GM18526 (cell line): Measurements from ENCODE around the gene PRDM2.

Experiments used
- POLR2A ChIP-seq: IDR thresholded peaks from 3 replicates; pipeline ENCODE4 v1.6.1; 2011; ENCODE audit not compliant: insufficient read length; ENCODE audit errors: extremely low read depth

Gene PRDM2

DNA sequence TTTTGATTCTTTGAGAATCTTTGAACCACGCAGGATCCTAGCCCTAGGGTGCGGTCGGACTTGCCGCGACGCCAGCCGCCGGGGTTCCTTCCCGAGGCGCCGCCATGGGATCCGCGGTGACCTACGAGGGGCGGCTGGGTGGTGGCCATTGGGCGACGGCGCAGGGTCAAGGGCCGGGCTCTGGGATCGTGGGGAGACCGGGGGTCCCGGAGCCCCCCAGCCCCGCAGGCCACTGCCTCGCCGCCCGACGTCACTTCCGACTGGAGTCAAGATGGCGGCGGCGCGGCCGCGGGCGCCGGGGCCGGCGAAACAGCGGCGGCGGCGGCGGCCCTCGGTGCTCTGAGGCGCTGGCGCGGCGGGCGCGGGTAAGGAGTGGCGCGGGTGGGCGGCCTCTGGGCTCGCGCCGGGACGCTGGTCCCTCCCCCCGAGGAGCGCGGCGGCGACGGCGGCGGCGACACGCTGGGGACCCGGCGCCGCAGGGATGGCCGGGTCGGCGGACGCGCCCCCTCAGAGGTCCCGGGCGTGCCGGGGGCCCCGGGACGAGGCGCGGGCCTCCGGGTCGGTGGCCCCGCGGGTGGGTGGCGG lies at the start of gene PRDM2:
Gene PRDM2 (plus strand): TSS at position 253 of the 585 bp plus-strand sequence. CDS start 15,418 bp downstream, outside the sequence.
- TF ChIP-seq POLR2A: peak; percentile 76

- TF ChIP-seq POLR2A: no peak
Observed at GRCh38 chr1:13651279-13651678, 48.7 kb upstream of the PRDM2 start.

DNA sequence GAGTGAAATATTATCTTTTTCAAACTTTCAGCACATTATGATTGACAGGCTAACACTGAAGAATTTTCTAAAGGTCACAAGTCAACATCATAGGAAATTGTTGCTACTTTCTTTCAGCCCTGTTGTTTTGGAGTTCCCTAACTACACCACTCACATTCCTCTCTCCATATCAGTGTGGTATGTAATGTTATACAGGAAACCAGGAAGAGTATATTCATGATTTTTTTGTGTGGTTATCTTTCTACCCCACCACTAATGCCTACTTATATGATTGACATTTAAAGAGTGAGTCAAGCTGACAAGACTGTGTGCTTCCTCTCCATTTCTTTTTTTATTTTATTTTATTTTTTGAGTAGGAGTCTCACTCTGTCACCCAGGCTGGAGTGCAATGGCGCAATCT lies 47.8 kb upstream of the PRDM2 start:
- TF ChIP-seq POLR2A: no peak

DNA sequence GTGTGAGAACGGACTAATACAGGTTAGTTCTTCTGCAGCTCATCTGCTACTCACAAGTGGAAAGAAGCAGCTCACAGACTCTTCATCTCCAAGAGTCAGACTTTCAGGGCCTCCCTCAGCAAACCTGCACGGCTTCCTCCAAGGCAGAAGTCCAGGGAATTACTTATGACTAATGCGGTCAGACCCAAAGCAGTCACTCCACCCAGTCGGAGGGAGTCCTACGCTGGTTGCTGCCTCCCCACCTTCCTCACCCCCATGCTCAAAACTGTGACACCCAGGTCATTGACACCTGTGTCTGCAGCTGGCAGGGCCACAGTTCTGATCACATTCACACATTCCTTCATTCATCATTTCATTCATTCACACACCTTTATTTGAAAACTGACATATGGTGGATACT lies 38.4 kb upstream of the PRDM2 start:
- TF ChIP-seq POLR2A: no peak

DNA sequence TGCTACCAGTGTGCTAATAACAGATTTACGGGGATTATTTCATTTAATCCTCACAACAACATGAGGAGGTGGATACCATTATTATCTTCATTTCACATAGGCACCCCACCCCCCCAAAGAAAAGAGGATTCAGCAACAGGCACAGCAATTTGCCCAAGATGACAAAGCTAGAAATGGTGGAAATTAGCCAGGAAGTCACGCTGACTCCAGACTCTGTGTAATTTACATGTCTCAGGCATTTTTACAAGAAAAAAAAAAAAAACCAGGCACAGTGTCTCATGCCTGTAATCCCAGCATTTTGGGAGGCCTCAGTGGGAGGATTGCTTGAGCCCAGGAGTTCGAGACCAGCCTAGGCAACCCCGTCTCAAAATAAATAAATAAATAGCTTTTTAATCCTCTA lies 37.5 kb upstream of the PRDM2 start:
- no peak for TF ChIP-seq POLR2A

DNA sequence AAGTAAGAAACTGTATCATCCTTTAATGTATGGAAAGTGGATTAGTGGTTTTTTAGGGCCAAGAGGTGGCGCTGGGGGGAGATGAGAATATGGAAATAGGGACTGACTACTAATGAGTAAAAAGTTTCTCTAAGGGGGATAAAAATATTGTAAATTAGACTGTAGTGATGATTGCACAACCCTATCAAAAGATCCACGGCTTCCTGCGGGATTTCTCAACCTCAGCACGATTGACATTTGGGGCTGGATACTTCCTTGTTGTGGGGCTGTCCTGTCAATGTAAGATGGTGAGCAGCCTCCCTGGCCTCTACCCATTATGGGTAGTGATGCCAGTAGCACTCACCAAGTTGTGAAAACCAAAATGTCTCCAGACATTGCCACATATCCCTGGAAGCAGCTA lies 36.0 kb upstream of the PRDM2 start:
- TF ChIP-seq POLR2A: no peak

- no peak for TF ChIP-seq POLR2A
Observed at GRCh38 chr1:13664451-13664850, 35.5 kb upstream of the PRDM2 start.

DNA sequence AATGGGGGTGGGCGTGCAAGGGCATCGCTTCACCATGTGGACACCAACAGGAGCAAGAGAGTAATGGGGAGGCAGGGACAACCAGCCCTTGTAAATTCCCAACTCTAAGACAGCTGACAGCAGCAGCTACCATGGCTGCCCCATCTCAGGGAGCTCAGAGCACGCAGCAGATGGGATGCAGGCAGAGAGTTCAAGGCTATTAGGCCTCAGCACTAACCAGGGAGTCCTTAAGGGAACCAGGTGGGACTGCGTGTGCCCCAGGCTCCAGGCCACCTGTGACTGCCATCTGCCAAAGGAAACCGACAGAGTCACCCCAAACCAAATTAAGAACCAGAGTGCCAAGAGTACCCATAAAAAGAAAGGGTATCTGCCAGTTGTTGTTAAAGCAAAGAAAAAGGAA lies 33.7 kb upstream of the PRDM2 start:
- no peak for TF ChIP-seq POLR2A

DNA sequence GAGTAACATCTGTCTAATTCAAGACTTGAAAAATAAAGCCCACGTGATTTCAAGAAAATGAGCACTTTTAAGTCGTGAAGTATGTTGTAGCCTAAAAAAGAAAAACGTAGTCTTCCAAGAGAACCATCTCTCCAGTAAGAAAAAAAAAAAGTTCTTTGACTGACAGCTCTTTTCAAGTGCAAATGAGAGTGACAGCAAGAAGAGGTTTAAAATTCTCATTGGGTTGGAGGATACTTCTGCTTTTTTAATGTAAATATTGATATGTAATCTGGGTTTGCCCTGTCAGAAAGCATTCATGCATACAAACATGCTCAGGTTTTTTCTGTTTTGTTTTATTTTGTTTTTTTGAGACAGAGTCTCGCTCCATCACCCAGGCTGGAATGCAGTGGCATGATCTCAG lies 32.3 kb upstream of the PRDM2 start:
- TF ChIP-seq POLR2A: no peak

DNA sequence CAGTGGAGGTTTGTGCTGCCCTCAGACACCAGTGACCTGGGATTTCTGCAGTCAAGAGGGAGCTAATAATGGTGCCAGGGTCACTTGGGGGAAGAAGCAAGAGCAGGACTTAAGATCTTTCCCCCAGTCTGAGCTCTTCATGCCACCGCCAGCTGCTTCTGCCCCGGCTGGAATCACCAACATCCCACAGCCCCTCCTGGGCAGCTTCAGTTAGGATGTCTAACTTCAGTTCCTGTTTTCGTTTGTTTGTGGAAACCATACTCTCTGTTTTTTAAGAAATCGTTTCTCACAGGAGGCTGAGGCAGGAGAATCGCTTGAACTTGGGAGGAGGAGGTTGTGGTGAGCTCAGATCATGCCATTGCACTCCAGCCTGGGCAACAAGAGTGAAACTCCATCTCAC lies 25.6 kb upstream of the PRDM2 start:
- no peak for TF ChIP-seq POLR2A

GRCh38 chr1:13675151-13675651 lies 24.8 kb upstream of the PRDM2 start:
- no peak for TF ChIP-seq POLR2A

DNA sequence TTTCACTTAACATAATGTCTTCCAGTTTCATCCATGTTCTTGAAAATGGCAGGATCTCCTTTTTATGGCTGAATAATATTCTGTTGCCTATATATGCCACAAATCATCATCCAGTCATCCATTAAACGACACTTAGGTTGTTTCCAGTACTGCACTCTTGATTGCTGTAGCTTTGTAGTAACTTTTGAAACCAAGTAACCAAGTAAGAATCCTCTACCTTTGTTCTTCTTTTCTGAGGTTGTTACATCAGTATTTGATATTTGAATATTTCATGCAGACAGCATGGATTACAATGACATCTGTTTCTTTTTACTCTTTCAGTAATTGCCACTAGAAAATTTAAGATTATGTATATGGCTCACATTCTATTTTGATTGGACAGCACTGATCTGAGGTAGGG lies 22.1 kb upstream of the PRDM2 start:
- no peak for TF ChIP-seq POLR2A

- no peak for TF ChIP-seq POLR2A
Observed at GRCh38 chr1:13679651-13680050, 20.3 kb upstream of the PRDM2 start.

GRCh38 chr1:13681921-13682320 lies 18.1 kb upstream of the PRDM2 start:
- no peak for TF ChIP-seq POLR2A

GRCh38 chr1:13682444-13682843 lies 17.5 kb upstream of the PRDM2 start:
- TF ChIP-seq POLR2A: no peak

GRCh38 chr1:13683206-13683605 lies 16.8 kb upstream of the PRDM2 start:
- no peak for TF ChIP-seq POLR2A

DNA sequence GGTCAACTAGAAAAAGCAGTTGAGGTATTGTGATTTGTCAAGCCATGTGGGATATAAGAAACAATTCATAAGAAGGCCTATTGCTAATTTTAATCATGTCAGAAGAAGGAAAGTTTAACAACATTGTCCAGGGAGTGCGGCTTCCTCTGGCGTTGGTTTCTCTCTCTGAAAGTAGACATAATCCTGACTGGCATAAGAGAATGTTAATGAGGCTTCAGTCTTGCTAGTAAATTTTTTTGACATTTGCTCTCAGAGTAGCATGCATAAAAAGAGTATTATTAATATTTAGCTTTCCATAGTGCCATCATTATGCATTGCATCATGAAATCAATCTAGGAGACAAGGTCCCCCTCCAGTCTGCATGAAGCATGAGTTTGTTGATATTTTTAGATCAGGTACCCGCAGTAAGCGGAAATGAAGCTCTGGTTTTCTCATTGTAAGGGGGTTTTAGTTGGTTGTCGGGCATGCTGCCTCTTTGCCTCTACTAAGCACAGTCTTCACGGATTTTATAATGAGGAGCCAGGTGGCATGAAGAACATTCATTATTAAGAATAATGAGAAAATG lies 12.8 kb upstream of the PRDM2 start:
- TF ChIP-seq POLR2A: no peak

- TF ChIP-seq POLR2A: no peak
Observed at GRCh38 chr1:13694886-13695684, 4.9 kb upstream of the PRDM2 start.
